ENCODE measurements around the gene GAA.

DNA sequence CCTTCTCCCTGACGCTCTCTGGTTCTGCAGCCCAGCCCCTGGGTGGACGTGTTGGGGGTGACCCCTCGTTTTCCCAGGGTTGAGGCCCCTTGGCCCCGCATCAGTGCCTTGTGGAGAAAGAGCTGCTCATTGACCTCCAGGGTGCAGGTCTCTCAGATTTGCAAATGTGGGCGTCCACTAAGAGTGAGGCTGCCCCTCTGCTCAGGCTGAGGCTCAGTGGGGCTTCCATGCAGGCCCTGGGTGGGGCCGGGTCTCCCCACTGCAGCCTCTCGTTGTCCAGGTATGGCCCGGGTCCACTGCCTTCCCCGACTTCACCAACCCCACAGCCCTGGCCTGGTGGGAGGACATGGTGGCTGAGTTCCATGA, 9.0 kb downstream of the GAA start:
- TF ChIP-seq, protein P1, sequence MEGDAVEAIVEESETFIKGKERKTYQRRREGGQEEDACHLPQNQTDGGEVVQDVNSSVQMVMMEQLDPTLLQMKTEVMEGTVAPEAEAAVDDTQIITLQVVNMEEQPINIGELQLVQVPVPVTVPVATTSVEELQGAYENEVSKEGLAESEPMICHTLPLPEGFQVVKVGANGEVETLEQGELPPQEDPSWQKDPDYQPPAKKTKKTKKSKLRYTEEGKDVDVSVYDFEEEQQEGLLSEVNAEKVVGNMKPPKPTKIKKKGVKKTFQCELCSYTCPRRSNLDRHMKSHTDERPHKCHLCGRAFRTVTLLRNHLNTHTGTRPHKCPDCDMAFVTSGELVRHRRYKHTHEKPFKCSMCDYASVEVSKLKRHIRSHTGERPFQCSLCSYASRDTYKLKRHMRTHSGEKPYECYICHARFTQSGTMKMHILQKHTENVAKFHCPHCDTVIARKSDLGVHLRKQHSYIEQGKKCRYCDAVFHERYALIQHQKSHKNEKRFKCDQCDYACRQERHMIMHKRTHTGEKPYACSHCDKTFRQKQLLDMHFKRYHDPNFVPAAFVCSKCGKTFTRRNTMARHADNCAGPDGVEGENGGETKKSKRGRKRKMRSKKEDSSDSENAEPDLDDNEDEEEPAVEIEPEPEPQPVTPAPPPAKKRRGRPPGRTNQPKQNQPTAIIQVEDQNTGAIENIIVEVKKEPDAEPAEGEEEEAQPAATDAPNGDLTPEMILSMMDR (IDR thresholded peaks at IDR 0.05), result no peak
- no peak for TF ChIP-seq POLR2A (IDR thresholded peaks at IDR 0.05)
